GM21390 (cell line): Measurements from ENCODE around the gene RNPC3.
"Not testable (repeated sequence)": the region's sequence is repeated elsewhere in the genome, so short reads cannot be mapped to it uniquely, and the experiment has no call there.

ENCODE experiments used
- ATAC-seq: cut with Tn5 transposase; IDR thresholded peaks from one replicate; pipeline ENCODE4 v1.9.1; 2021; ENCODE audit not compliant: unreplicated experiment

RNPC3 gene

GRCh38 chr1:103560427-103560826, 34.9 kb downstream of the RNPC3 start:
- ATAC-seq: no peak

GRCh38 chr1:103561124-103561523, 35.6 kb downstream of the RNPC3 start:
- ATAC-seq: not testable (repeated sequence)

GRCh38 chr1:103561643-103562395, 36.3 kb downstream of the RNPC3 start:
- peak; percentile 89 for ATAC-seq

GRCh38 chr1:103563056-103563455, 37.6 kb downstream of the RNPC3 start:
- no peak for ATAC-seq

- no peak for ATAC-seq
Observed at GRCh38 chr1:103569493-103569892, 44.0 kb downstream of the RNPC3 start.

- ATAC-seq: not testable (repeated sequence)
Observed at GRCh38 chr1:103571289-103571688, 45.8 kb downstream of the RNPC3 start, which contains the start of gene AMY2B. AMY2B (plus strand) TSS chr1:103571589; CDS start chr1:103571603, 14 bp downstream.

- ATAC-seq: no peak
Observed at GRCh38 chr1:103576065-103576464, 50.6 kb downstream of the RNPC3 start.

- ATAC-seq: not testable (repeated sequence)
Observed at GRCh38 chr1:103576784-103577183, 51.3 kb downstream of the RNPC3 start.

- ATAC-seq: no peak
Observed at GRCh38 chr1:103582464-103582863, 57.0 kb downstream of the RNPC3 start.

GRCh38 chr1:103583887-103584286, 58.4 kb downstream of the RNPC3 start:
- no peak for ATAC-seq

GRCh38 chr1:103584537-103584936, 59.0 kb downstream of the RNPC3 start:
- ATAC-seq: no peak

- not testable (repeated sequence) for ATAC-seq
Observed at GRCh38 chr1:103602740-103603139, 77.2 kb downstream of the RNPC3 start.
